Measurements from ENCODE around the gene HPSE2. TPM values are rescaled to one million over a fixed set of nuclear protein-coding genes. Genes with fewer than 3 reads are reported as not detected.
A peak's percentile ranks its signal among the peaks of the same experiment; 100 is the strongest.

The HPSE2 gene
- total RNA-seq, 3 donors from 2014 or later, result 2.7 to 8.0 (median 5.9) TPM

DNA sequence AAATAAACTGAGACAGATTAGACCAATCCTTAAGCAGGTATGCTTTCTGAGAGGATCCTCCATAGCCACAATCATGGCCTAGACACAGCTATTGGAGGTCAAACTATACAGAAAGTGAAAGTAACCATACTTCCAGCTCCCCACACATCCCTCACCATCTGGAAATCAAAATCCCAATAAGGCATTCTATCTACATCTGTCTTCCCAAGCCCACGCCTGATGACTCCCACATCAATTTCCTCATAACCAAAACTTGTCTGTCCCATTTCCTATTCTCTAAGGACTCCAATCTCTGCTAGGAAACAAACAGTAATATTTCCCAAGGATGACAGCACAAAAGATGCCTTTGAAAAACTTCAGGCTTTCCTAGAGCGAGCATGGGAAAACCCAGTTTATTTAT, 541.6 kb downstream of the HPSE2 start:
- peak overlapping the region in 1 of 3 donors; percentile 31 for H3K4me3 ChIP-seq
- no peaks in the 10 kb centered on the region for H3K9me3 ChIP-seq
- H3K4me1 ChIP-seq, result no peaks in the 10 kb centered on the region
- H3K27me3 ChIP-seq, result no peaks in the 10 kb centered on the region
- TF ChIP-seq CTCF (IDR thresholded peaks at IDR 0.05), result no peak
- TF ChIP-seq POLR2AphosphoS5 (IDR thresholded peaks at IDR 0.05), result no peak
- TF ChIP-seq POLR2A (IDR thresholded peaks at IDR 0.05), result no peak
- no peaks in the 10 kb centered on the region for H3K36me3 ChIP-seq
- peak overlapping the region; percentile 40 to 81 for H3K27ac ChIP-seq
- DNase-seq (ENCODE audit: low spot score in 2 of 2), result no peak
- intact Hi-C loops (cut with DNase I; ENCODE audit: low total_unique reads), result no loop called here

- intact Hi-C loops (cut with DNase I; ENCODE audit: low total_unique reads), result no loop called here
- TF ChIP-seq POLR2AphosphoS5 (IDR thresholded peaks at IDR 0.05) (no peak), POLR2A (IDR thresholded peaks at IDR 0.05) (no peak), CTCF (IDR thresholded peaks at IDR 0.05) (no peak)
- H3K4me1 ChIP-seq, result no peaks in the 10 kb centered on the region
- H3K4me3 ChIP-seq, result no peak overlapping the region
- no peak for DNase-seq (ENCODE audit: low spot score in 2 of 2)
- H3K9me3 ChIP-seq, result peaks cover 5 to 14% of the 10 kb centered on the region in 2 donors
- no peak overlapping the region for H3K27ac ChIP-seq
- H3K36me3 ChIP-seq, result no peaks in the 10 kb centered on the region
- H3K27me3 ChIP-seq, result no peaks in the 10 kb centered on the region
These were observed 548.0 kb downstream of the HPSE2 start for GRCh38 chr10:98687685-98688084.

- H3K9me3 ChIP-seq, result peaks cover 5 to 14% of the 10 kb centered on the region in 2 donors
- no peaks in the 10 kb centered on the region for H3K36me3 ChIP-seq
- TF ChIP-seq POLR2A (IDR thresholded peaks at IDR 0.05), result no peak
- no peak for TF ChIP-seq POLR2AphosphoS5 (IDR thresholded peaks at IDR 0.05)
- TF ChIP-seq CTCF (IDR thresholded peaks at IDR 0.05), result no peak
- H3K27ac ChIP-seq, result no peak overlapping the region
- no peak overlapping the region for H3K4me3 ChIP-seq
- no peaks in the 10 kb centered on the region for H3K27me3 ChIP-seq
- no peak for DNase-seq (ENCODE audit: low spot score in 2 of 2)
- intact Hi-C loops (cut with DNase I; ENCODE audit: low total_unique reads), result no loop called here
- no peaks in the 10 kb centered on the region for H3K4me1 ChIP-seq
These were observed 551.4 kb downstream of the HPSE2 start for GRCh38 chr10:98684019-98684899.

DNA sequence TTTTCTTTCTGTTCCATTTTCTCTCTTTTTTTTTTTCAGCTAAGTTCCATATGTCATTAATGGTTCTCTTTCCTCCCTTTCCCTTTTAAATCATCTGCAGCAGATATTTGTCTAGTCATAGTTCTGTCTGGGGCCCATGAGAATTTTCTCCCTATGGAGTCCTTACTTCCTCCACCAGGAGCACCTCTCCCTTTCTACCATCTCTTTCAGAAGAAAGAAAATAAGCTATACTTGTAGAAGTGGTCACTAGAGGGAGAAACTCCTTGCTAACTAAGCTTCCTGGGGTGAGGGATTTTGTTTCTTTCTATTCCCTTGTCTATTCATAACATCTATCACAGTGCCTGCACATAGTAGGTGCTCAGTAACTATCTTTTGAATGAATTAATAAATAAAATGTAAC, 558.8 kb downstream of the HPSE2 start:
- TF ChIP-seq CTCF (IDR thresholded peaks at IDR 0.05) (no peak), POLR2A (IDR thresholded peaks at IDR 0.05) (no peak), POLR2AphosphoS5 (IDR thresholded peaks at IDR 0.05) (no peak)
- DNase-seq (ENCODE audit: low spot score in 2 of 2), result no peak
- Histone ChIP-seq H3K4me3 (no peak overlapping the region), H3K36me3 (no peaks in the 10 kb centered on the region), H3K27ac (no peak overlapping the region), H3K27me3 (no peaks in the 10 kb centered on the region), H3K4me1 (no peaks in the 10 kb centered on the region), H3K9me3 (no peaks in the 10 kb centered on the region)
- intact Hi-C loops (cut with DNase I; ENCODE audit: low total_unique reads), result no loop called here

DNA sequence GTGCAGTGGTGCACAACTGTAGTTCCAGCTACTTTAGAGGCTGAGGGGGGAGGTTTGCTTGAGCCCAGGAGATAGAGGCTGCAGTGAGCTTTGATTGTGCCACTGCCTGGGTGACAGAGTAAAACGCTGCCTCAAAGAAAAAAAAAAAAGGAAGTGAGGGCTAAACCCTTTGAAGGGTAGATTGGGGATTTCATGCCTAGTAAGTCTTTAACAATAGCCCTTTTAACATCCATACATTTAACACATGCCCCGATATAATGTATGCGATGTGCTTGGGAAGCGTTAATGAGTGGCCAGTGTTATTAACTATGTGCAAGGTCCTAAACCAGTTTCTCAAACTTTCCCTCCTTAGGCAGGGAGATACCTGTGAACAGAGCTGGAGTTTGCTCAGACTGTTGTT, 559.8 kb downstream of the HPSE2 start:
- Histone ChIP-seq H3K27me3 (no peaks in the 10 kb centered on the region), H3K4me1 (no peaks in the 10 kb centered on the region), H3K4me3 (no peak overlapping the region), H3K9me3 (no peaks in the 10 kb centered on the region), H3K36me3 (no peaks in the 10 kb centered on the region), H3K27ac (no peak overlapping the region)
- no peak for DNase-seq (ENCODE audit: low spot score in 2 of 2)
- no peak for TF ChIP-seq CTCF (IDR thresholded peaks at IDR 0.05)
- no peak for TF ChIP-seq POLR2AphosphoS5 (IDR thresholded peaks at IDR 0.05)
- TF ChIP-seq POLR2A (IDR thresholded peaks at IDR 0.05), result no peak
- intact Hi-C loops (cut with DNase I; ENCODE audit: low total_unique reads), result no loop called here
